MM.1S (cell line): Measurements from ENCODE around the gene PSEN2.

Experiments used
- DNase-seq: peaks from one replicate; pipeline ENCODE4 v3.0.0-alpha.2; 2015
- H2AFZ ChIP-seq: fragments of 300-600 bp; sonication (generic); 2 replicates; pipeline ENCODE4 v1.6.0; 2016; ENCODE audit warnings: antibody characterized with exemption, low read length
- H3F3A ChIP-seq: fragments of 300-600 bp; sonication (generic); 2 replicates; pipeline ENCODE4 v1.6.1; 2016; ENCODE audit warnings: mild to moderate bottlenecking, antibody characterized with exemption, low read length, moderate library complexity, mixed read lengths; ENCODE audit not compliant: insufficient read depth
- H3K27ac ChIP-seq: fragments of 300-600 bp; sonication (generic); 2 replicates; pipeline ENCODE4 v1.5.1; 2016; ENCODE audit warnings: mild to moderate bottlenecking, low read length
- H3K27me3 ChIP-seq: fragments of 300-600 bp; sonication (generic); replicated peaks from 2 replicates; pipeline ENCODE4 v1.6.0; 2016; ENCODE audit warnings: low read length; ENCODE audit not compliant: insufficient read depth
- H3K36me3 ChIP-seq: fragments of 300-600 bp; sonication (generic); replicated peaks from 2 replicates; pipeline ENCODE4 v1.6.1; 2016; ENCODE audit warnings: mild to moderate bottlenecking, low read length, mixed read lengths; ENCODE audit not compliant: insufficient read depth
- H3K4me1 ChIP-seq: fragments of 300-600 bp; sonication (generic); 2 replicates; pipeline ENCODE4 v1.6.1; 2016; ENCODE audit warnings: low read length, mixed read lengths
- H3K4me2 ChIP-seq: fragments of 300-600 bp; sonication (generic); 2 replicates; pipeline ENCODE4 v1.6.0; 2016; ENCODE audit warnings: low read depth, low read length
- H3K4me3 ChIP-seq: fragments of 300-600 bp; sonication (generic); 2 replicates; pipeline ENCODE4 v1.5.1; 2016; ENCODE audit warnings: low read length, mixed read lengths
- H3K79me2 ChIP-seq: fragments of 300-600 bp; sonication (generic); 2 replicates; pipeline ENCODE4 v1.6.1; 2016; ENCODE audit warnings: mixed run types, low read length, mixed read lengths
- H3K9ac ChIP-seq: fragments of 300-600 bp; sonication (generic); 2 replicates; pipeline ENCODE4 v1.6.1; 2016; ENCODE audit warnings: low read length, mixed read lengths
- H3K9me2 ChIP-seq: fragments of 300-600 bp; sonication (generic); replicated peaks from 2 replicates; pipeline ENCODE4 v1.6.1; 2016; ENCODE audit warnings: mild to moderate bottlenecking, low read length, mixed read lengths; ENCODE audit not compliant: insufficient read depth
- H3K9me3 ChIP-seq: fragments of 300-600 bp; sonication (generic); replicated peaks from 2 replicates; pipeline ENCODE4 v1.6.1; 2016; ENCODE audit warnings: mild to moderate bottlenecking, low read length, mixed read lengths; ENCODE audit not compliant: insufficient read depth
- H4K20me1 ChIP-seq: fragments of 300-600 bp; sonication (generic); 2 replicates; pipeline ENCODE4 v1.6.1; 2016; ENCODE audit warnings: mild to moderate bottlenecking, low read length, moderate library complexity, mixed read lengths; ENCODE audit not compliant: insufficient read depth
- EZH2 ChIP-seq: fragments of 300-600 bp; sonication (generic); optimal IDR thresholded peaks from 2 replicates; pipeline ENCODE3; 2017; ENCODE audit warnings: low read depth, mild to moderate bottlenecking, antibody characterized with exemption, low read length, mixed read lengths
- EZH2phosphoT487 ChIP-seq: fragments of 300-600 bp; sonication (generic); IDR thresholded peaks from 2 replicates; pipeline ENCODE4 v1.6.1; 2018; ENCODE audit warnings: antibody characterized with exemption, low read length
- TF ChIP-seq, protein P1 (sequence below): fragments of 300-600 bp; sonication (generic); IDR thresholded peaks from 2 replicates; pipeline ENCODE4 v1.5.1; 2016; ENCODE audit warnings: antibody characterized with exemption, low read length, mixed read lengths

PSEN2 gene

DNA sequence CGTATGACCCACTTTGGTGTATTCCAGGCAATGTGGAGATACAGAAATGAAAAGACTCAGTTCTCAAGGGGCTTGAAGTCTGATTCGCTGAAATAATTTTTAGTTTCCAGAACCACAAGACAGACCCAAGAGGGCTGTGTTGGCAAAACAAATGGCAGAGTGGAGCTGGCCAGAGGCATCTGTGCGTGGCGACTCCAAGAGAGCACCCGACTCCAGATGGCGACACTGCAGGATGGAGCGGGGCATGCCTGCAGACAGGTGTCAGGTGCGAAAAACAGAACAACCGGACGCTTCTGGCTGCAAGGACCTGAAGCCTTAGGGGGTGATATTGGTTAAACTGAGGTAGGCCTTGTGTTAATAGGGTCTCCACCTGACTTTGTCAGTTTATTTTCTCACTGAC lies 38.0 kb downstream of the PSEN2 start:
- H2AFZ ChIP-seq, result no peak overlapping the region
- H3F3A ChIP-seq, result no peaks in the 10 kb centered on the region
- H3K9me2 ChIP-seq, result no peaks in the 10 kb centered on the region
- no peak overlapping the region for H3K27ac ChIP-seq
- H3K27me3 ChIP-seq, result no peaks in the 10 kb centered on the region
- H3K4me1 ChIP-seq, result peaks cover 6% of the 10 kb centered on the region; the same call in 1 of the 2 replicates
- no peaks in the 10 kb centered on the region for H3K79me2 ChIP-seq
- H4K20me1 ChIP-seq, result no peaks in the 10 kb centered on the region
- TF ChIP-seq, protein P1, sequence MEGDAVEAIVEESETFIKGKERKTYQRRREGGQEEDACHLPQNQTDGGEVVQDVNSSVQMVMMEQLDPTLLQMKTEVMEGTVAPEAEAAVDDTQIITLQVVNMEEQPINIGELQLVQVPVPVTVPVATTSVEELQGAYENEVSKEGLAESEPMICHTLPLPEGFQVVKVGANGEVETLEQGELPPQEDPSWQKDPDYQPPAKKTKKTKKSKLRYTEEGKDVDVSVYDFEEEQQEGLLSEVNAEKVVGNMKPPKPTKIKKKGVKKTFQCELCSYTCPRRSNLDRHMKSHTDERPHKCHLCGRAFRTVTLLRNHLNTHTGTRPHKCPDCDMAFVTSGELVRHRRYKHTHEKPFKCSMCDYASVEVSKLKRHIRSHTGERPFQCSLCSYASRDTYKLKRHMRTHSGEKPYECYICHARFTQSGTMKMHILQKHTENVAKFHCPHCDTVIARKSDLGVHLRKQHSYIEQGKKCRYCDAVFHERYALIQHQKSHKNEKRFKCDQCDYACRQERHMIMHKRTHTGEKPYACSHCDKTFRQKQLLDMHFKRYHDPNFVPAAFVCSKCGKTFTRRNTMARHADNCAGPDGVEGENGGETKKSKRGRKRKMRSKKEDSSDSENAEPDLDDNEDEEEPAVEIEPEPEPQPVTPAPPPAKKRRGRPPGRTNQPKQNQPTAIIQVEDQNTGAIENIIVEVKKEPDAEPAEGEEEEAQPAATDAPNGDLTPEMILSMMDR, result no peak
- TF ChIP-seq EZH2, result no peak
- TF ChIP-seq EZH2phosphoT487, result no peak
- DNase-seq, result no peak
- no peak overlapping the region for H3K9ac ChIP-seq
- H3K9me3 ChIP-seq, result no peaks in the 10 kb centered on the region
- no peaks in the 10 kb centered on the region for H3K36me3 ChIP-seq
- H3K4me2 ChIP-seq, result no peak overlapping the region
- H3K4me3 ChIP-seq, result no peak overlapping the region

DNA sequence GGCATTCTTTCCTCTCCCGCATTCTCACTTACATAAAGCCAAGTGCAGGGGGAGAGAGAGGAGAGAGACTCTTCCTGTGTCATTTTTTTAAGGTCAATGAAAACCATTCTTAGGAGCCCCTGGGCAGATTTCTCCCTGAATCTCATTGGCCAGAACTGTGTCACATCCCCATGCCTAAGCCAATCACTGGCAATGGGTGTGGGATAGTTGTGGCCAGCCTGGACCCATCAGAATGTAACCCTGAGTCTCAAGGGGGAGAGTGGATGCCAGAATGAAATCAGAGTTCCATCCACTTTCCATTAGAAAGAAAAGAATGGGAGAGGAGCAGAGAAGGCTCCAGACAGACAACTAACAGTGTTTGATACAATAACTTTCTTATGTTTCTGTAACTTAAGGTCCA lies 38.5 kb downstream of the PSEN2 start:
- H3K4me3 ChIP-seq, result no peak overlapping the region
- H3K4me2 ChIP-seq, result no peak overlapping the region
- no peaks in the 10 kb centered on the region for H3K27me3 ChIP-seq
- H2AFZ ChIP-seq, result no peak overlapping the region
- peaks cover 6% of the 10 kb centered on the region; the same call in 1 of the 2 replicates for H3K4me1 ChIP-seq
- H4K20me1 ChIP-seq, result no peaks in the 10 kb centered on the region
- no peak for DNase-seq
- no peaks in the 10 kb centered on the region for H3K9me2 ChIP-seq
- H3K36me3 ChIP-seq, result no peaks in the 10 kb centered on the region
- TF ChIP-seq EZH2phosphoT487 (no peak), EZH2 (no peak)
- TF ChIP-seq, protein P1, result no peak
- no peak overlapping the region for H3K27ac ChIP-seq
- H3K9me3 ChIP-seq, result no peaks in the 10 kb centered on the region
- H3K79me2 ChIP-seq, result no peaks in the 10 kb centered on the region
- no peak overlapping the region for H3K9ac ChIP-seq
- no peaks in the 10 kb centered on the region for H3F3A ChIP-seq

DNA sequence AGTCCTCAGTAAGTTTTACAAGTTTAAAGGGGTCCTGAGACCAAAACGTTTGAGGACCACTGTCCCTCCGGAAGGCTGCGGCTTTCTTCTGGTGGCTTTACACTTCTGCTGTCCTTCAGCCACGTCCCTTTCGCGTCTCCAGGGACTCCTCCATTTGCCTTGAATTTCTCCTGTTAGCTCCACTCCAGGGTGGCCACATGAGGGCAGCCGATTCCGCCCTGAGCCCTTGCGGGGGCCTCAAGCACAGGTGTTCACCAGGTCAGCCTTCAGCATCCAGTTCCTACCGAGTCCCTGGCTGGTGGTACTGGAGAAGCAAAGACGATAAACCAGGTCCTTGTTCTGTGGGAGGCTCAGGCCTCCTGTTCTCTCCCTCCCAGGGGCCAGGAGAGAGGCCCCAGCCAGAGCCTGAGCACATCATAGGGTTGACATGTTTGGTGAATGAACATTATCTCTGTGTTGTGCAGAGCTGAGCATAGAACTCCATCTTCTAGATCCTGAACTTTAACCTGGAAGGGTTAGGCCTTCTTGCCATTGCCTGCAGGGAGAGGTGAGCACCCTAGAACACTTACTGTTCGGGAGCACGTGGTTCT lies 42.3 kb downstream of the PSEN2 start:
- H3K9ac ChIP-seq, result no peak overlapping the region
- no peaks in the 10 kb centered on the region for H3K9me3 ChIP-seq
- no peaks in the 10 kb centered on the region for H3K36me3 ChIP-seq
- H3K27ac ChIP-seq, result no peak overlapping the region
- H3K4me1 ChIP-seq, result peaks cover 6% of the 10 kb centered on the region; the same call in 1 of the 2 replicates
- no peaks in the 10 kb centered on the region for H3K27me3 ChIP-seq
- H3K79me2 ChIP-seq, result no peaks in the 10 kb centered on the region
- H3F3A ChIP-seq, result no peaks in the 10 kb centered on the region
- H2AFZ ChIP-seq, result peak overlapping the region; percentile 22
- DNase-seq, result peak; percentile 80
- TF ChIP-seq, protein P1, result peak; percentile 85
- TF ChIP-seq EZH2 (no peak), EZH2phosphoT487 (no peak)
- no peak overlapping the region for H3K4me3 ChIP-seq
- H3K4me2 ChIP-seq, result peak overlapping the region; percentile 38; the same call in 1 of the 2 replicates
- H4K20me1 ChIP-seq, result no peaks in the 10 kb centered on the region
- no peaks in the 10 kb centered on the region for H3K9me2 ChIP-seq
